ENCODE results near the gene CD109. TPM values are rescaled to one million over a fixed set of nuclear protein-coding genes. Genes with fewer than 3 reads are reported as not detected.
"Not testable (repeated sequence)": the region's sequence is repeated elsewhere in the genome, so short reads cannot be mapped to it uniquely, and the experiment has no call there.

CD109 gene
- total RNA-seq, 4 donors from 2014 or later = 13.4 to 29.3 (median 20.2) TPM

- ATAC-seq (ENCODE audit: low FRiP score) = no peak
- TF ChIP-seq, protein P1, sequence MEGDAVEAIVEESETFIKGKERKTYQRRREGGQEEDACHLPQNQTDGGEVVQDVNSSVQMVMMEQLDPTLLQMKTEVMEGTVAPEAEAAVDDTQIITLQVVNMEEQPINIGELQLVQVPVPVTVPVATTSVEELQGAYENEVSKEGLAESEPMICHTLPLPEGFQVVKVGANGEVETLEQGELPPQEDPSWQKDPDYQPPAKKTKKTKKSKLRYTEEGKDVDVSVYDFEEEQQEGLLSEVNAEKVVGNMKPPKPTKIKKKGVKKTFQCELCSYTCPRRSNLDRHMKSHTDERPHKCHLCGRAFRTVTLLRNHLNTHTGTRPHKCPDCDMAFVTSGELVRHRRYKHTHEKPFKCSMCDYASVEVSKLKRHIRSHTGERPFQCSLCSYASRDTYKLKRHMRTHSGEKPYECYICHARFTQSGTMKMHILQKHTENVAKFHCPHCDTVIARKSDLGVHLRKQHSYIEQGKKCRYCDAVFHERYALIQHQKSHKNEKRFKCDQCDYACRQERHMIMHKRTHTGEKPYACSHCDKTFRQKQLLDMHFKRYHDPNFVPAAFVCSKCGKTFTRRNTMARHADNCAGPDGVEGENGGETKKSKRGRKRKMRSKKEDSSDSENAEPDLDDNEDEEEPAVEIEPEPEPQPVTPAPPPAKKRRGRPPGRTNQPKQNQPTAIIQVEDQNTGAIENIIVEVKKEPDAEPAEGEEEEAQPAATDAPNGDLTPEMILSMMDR (IDR thresholded peaks at IDR 0.05) = no peak
- DNase-seq (ENCODE audit: low spot score) = no peak
These were observed 17.6 kb downstream of the CD109 start for GRCh38 chr6:73713426-73714147.

GRCh38 chr6:73715111-73715508 is 19.1 kb downstream of the CD109 start:
- DNase-seq (ENCODE audit: low spot score); ATAC-seq (ENCODE audit: low FRiP score): not testable (repeated sequence)

DNA sequence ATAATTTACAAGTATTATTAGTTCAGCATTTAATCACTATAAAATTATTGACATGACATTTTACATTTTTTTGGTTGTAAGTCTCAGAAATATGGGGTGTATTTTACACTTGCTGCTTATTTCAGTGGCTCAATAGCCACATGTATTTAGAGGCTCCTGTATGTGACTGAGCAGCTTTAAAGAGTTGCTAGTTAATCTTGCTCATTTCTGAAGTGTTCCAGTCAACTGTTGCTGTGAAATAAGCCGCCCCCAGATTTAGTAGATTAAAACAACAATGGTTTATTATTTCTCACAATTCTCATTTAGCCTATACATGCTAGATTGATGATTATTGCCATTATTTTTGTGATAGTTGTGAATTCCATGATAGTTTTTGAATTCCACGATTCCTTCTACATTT is 23.0 kb downstream of the CD109 start:
- DNase-seq (ENCODE audit: low spot score) (no peak), ATAC-seq (ENCODE audit: low FRiP score) (no peak)
- TF ChIP-seq, protein P1 (IDR thresholded peaks at IDR 0.05) = no peak

GRCh38 chr6:73722318-73723060 is 26.5 kb downstream of the CD109 start:
- ATAC-seq (ENCODE audit: low FRiP score) (no peak), DNase-seq (ENCODE audit: low spot score) (no peak)
- TF ChIP-seq, protein P1 (IDR thresholded peaks at IDR 0.05) = no peak

GRCh38 chr6:73723480-73723879 is 27.5 kb downstream of the CD109 start:
- not testable (repeated sequence) for ATAC-seq (ENCODE audit: low FRiP score); DNase-seq (ENCODE audit: low spot score)

GRCh38 chr6:73724389-73724788 is 28.4 kb downstream of the CD109 start:
- DNase-seq (ENCODE audit: low spot score) = no peak
- TF ChIP-seq, protein P1 (IDR thresholded peaks at IDR 0.05) = no peak
- no peak for ATAC-seq (ENCODE audit: low FRiP score)

DNA sequence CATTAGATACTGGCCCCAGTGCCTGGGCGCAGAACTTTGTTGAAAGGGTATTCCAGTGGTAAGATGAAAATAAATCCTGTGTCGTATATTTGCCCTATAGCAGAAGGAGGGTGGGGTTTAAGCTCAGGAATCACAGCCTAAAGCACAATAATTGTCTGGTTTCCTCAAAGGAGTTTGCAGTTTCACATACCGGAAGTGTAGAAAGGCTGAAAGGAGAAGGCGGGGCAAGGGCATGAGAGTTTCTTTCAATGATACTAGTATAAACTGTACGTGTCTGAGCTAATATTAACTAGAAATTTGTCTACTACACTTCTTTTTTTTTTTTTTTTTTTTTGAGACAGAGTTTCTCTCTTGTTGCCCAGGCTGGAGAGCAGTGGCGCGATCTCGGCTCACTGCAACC is 29.2 kb downstream of the CD109 start:
- not testable (repeated sequence) for ATAC-seq (ENCODE audit: low FRiP score)

DNA sequence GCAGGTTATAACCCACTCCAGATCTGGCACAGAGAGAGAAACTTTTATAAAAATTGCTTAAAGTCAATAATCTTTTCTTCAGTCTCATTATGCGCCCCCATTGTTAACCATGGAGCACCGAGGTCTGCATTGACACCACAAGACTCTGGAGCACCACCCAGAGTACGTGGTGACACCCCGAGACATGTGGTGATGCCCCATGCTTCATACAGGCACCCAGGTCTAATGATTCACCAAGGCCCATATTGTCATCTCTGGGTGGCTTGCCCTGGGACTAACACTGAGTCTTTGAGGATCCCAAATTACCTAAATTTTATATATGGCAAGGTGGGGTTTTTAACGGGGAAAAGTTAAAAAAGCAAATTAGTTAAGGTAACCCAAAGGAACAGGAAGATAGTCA is 31.1 kb downstream of the CD109 start:
- no peak for DNase-seq (ENCODE audit: low spot score)
- TF ChIP-seq, protein P1 (IDR thresholded peaks at IDR 0.05) = no peak
- no peak for ATAC-seq (ENCODE audit: low FRiP score)

More for the DNA sequence above, 29.2 kb downstream of the CD109 start:
- not testable (repeated sequence) for DNase-seq (ENCODE audit: low spot score)
